HFFc6 (cell line): ENCODE results near the gene CTNNA3. TPM values are rescaled to one million over a fixed set of nuclear protein-coding genes. Genes with fewer than 3 reads are reported as not detected.

ENCODE experiments used
- DNase-seq: peaks from one replicate; pipeline ENCODE4 v3.0.0-alpha.2; 2018
- H3K27ac Mint-ChIP-seq: 2 replicates; pipeline ENCODE4 v1.8.0; 2020; ENCODE audit warnings: mild to moderate bottlenecking, mixed read lengths
- H3K27me3 Mint-ChIP-seq: 2 replicates; pipeline ENCODE4 v1.8.0; 2021; ENCODE audit warnings: mild to moderate bottlenecking, moderate library complexity, mixed read lengths; ENCODE audit not compliant: insufficient read depth
- H3K36me3 Mint-ChIP-seq: 2 replicates; pipeline ENCODE4 v1.8.0; 2021; ENCODE audit warnings: low read depth, mixed read lengths
- H3K4me1 Mint-ChIP-seq: 2 replicates; pipeline ENCODE4 v1.8.0; 2020; ENCODE audit warnings: low read depth, mixed read lengths
- H3K4me3 Mint-ChIP-seq: 2 replicates; pipeline ENCODE4 v1.8.0; 2020; ENCODE audit warnings: mild to moderate bottlenecking, moderate library complexity, mixed read lengths
- H3K9me3 Mint-ChIP-seq: 2 replicates; pipeline ENCODE4 v1.8.0; 2020; ENCODE audit warnings: mild to moderate bottlenecking, mixed read lengths
- CTCF ChIP-seq: fragments of 200-600 bp; sonication (generic); IDR thresholded peaks from 2 replicates; pipeline ENCODE4 v1.5.0; 2021; ENCODE audit warnings: antibody characterized with exemption, mild to moderate bottlenecking
- total RNA-seq, 6 experiments: library from RNA; stranded (reverse); fragmentation: NEBNext Ultra II Directional; extraction: Animal tissue kit (Norgen Biotek cat#: 25700); gene quantifications; 2 replicates in 1 of 6; 3 replicates in 5 of 6; pipeline ENCODE4 v1.2.3, GENCODE V29; 2021

Gene CTNNA3
- total RNA-seq, 6 experiments from 2014 or later: not detected

GRCh38 chr10:67306588-67307205, 389.3 kb downstream of the CTNNA3 start:
- peak; percentile 64 for TF ChIP-seq CTCF
- DNase-seq: no peak
- H3K9me3 Mint-ChIP-seq: peaks cover 11% of the 10 kb centered on the region
- no peaks in the 10 kb centered on the region for H3K4me1 Mint-ChIP-seq
- no peak overlapping the region for H3K27ac Mint-ChIP-seq
- no peaks in the 10 kb centered on the region for H3K36me3 Mint-ChIP-seq
- H3K27me3 Mint-ChIP-seq: peaks cover 2% of the 10 kb centered on the region; the same call in 1 of the 2 replicates
- H3K4me3 Mint-ChIP-seq: no peak overlapping the region

GRCh38 chr10:67302701-67303100, 393.3 kb downstream of the CTNNA3 start:
- Mint-ChIP-seq H3K4me3 (no peak overlapping the region), H3K27me3 (peaks cover 2% of the 10 kb centered on the region; the same call in 1 of the 2 replicates), H3K4me1 (no peaks in the 10 kb centered on the region), H3K36me3 (no peaks in the 10 kb centered on the region), H3K9me3 (peaks cover 22% of the 10 kb centered on the region; the same call in 1 of the 2 replicates), H3K27ac (no peak overlapping the region)
- TF ChIP-seq CTCF: no peak
- no peak for DNase-seq

DNA sequence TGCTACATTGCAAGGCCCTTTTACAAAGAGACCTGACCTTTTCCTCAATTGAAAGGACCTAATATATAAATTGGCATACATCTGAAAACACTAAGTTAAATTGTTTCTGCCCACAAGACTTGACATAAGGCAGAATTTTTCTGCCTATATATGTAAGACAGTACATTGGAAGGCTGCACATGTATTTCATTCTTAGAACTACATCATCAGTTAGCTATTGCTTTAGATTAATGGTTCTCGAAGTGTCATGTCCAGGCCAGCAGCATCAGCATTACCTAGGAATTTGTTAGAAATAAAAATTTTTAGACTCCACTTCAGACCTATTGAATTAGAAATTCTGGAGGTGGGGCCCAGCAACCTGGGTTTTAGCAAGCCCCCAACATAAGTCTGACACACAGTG, 396.2 kb downstream of the CTNNA3 start:
- no peak for DNase-seq

DNA sequence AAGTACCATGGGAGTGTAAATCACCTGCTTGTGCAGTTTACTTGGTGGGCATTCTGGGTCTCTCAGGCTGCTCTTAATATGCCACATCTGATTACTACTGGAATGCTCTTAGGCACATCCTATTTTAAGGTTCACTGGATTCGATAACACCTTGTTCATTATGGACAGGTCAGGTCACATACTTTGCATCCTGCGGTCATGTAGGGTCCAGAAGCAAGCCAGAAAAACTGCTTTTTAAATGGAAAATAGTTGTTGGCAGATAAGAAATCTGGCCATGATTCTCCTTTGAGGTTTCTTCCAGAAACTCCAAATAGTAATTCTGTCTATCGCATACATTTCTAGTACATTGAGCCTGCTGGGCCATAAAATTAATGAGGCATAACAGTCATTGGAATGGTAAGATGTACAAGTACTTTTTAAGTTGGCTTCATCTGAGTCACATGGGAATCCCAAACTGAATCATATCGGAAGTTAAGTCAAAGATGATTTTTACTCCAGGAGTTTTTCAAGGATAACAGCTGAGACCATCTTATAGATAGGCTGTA, 398.3 kb downstream of the CTNNA3 start:
- TF ChIP-seq CTCF: no peak
- Mint-ChIP-seq H3K4me3 (no peak overlapping the region), H3K4me1 (no peaks in the 10 kb centered on the region), H3K27me3 (no peaks in the 10 kb centered on the region), H3K27ac (no peak overlapping the region), H3K36me3 (no peaks in the 10 kb centered on the region), H3K9me3 (peaks cover 22% of the 10 kb centered on the region; the same call in 1 of the 2 replicates)
- no peak for DNase-seq

More for the DNA sequence above, 396.2 kb downstream of the CTNNA3 start:
- Mint-ChIP-seq H3K36me3 (no peaks in the 10 kb centered on the region), H3K27ac (no peak overlapping the region), H3K4me3 (no peak overlapping the region), H3K4me1 (no peaks in the 10 kb centered on the region), H3K27me3 (peaks cover 1% of the 10 kb centered on the region; the same call in 1 of the 2 replicates), H3K9me3 (peaks cover 22% of the 10 kb centered on the region; the same call in 1 of the 2 replicates)
- no peak for TF ChIP-seq CTCF

DNA sequence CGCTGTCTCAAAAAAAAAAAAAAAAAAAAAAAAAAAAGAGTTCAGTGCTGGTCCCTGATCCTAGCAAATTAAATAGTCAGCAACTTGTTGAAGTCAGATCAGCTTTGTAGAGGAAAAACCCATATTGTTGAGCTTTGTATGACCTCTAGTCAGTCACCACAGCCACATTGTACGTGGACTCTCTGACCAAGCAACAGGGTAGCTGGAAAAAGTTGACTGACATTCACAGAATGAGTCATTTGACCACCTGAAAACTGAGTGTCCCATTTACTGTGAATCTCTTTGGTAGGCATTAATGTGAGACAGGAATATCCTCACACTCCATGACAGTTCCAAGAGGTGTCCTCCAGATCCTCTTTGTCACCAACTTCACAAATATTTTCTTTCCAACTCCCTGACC, 399.1 kb downstream of the CTNNA3 start:
- H3K4me3 Mint-ChIP-seq: no peak overlapping the region
- no peak for DNase-seq
- H3K4me1 Mint-ChIP-seq: no peaks in the 10 kb centered on the region
- peaks cover 22% of the 10 kb centered on the region; the same call in 1 of the 2 replicates for H3K9me3 Mint-ChIP-seq
- H3K27me3 Mint-ChIP-seq: no peaks in the 10 kb centered on the region
- H3K36me3 Mint-ChIP-seq: no peaks in the 10 kb centered on the region
- H3K27ac Mint-ChIP-seq: no peak overlapping the region
- TF ChIP-seq CTCF: no peak
